K562 (cell line): ENCODE data around the gene PODXL.

Experiments
- BMI1 ChIP-seq: fragments of 150-350 bp; IDR thresholded peaks from 2 replicates; pipeline ENCODE4 v1.6.1; 2014; ENCODE audit warnings: low read length
- HDAC6 ChIP-seq: IDR thresholded peaks from 2 replicates; pipeline ENCODE4 v1.6.1; 2012; ENCODE audit warnings: low read depth, mild to moderate bottlenecking, control low read depth, inconsistent platforms, low read length, moderate library complexity
- NUFIP1 ChIP-seq: fragments of 450-650 bp; IDR thresholded peaks from 2 replicates; pipeline ENCODE4 v1.6.1; 2018; ENCODE audit not compliant: partially characterized antibody
- TAF1 ChIP-seq: IDR thresholded peaks from 2 replicates; pipeline ENCODE4 v1.6.1; 2011; ENCODE audit warnings: mild to moderate bottlenecking, low read length, moderate library complexity; ENCODE audit not compliant: insufficient read depth, control insufficient read depth, severe bottlenecking; ENCODE audit errors: extremely low read depth
- YY1 ChIP-seq, 3 experiments: IDR thresholded peaks; 2 replicates each; pipeline ENCODE4 v1.6.1; 2011; ENCODE audit warnings: low read length in 2 of 3, mild to moderate bottlenecking in 2 of 3, moderate library complexity in 2 of 3, borderline replicate concordance in 1 of 3, control low read depth in 1 of 3, low read depth in 1 of 3; ENCODE audit not compliant: insufficient read depth in 3 of 3, insufficient replicate concordance in 2 of 3, control insufficient read depth in 1 of 3, insufficient read length in 1 of 3; ENCODE audit errors: extremely low read depth in 1 of 3
- TF ChIP-seq, protein P1 (sequence below): fragments of 450-650 bp; IDR thresholded peaks from 2 replicates; pipeline ENCODE4 v1.7.1; 2018; ENCODE audit warnings: mild to moderate bottlenecking, low read depth; ENCODE audit not compliant: partially characterized antibody
- TF ChIP-seq, protein P2 (sequence below): sonication (generic); formaldehyde crosslinking; IDR thresholded peaks from 2 replicates; pipeline ENCODE4 v1.9.0; 2022; ENCODE audit warnings: mild to moderate bottlenecking, missing genetic modification reagents
- TF ChIP-seq, protein P3 (sequence below), 3 experiments: IDR thresholded peaks in 2 of 3; conservative IDR thresholded peaks in 1 of 3; 2 replicates each; pipeline ENCODE4 v1.5.1; 2011 to 2012; ENCODE audit warnings: low read length in 3 of 3, mild to moderate bottlenecking in 3 of 3, control low read depth in 2 of 3, improper control_type of control experiment in 1 of 3, inconsistent platforms in 1 of 3, low read depth in 1 of 3, mixed read lengths in 1 of 3, moderate library complexity in 1 of 3; ENCODE audit not compliant: insufficient read depth in 2 of 3

DNA sequence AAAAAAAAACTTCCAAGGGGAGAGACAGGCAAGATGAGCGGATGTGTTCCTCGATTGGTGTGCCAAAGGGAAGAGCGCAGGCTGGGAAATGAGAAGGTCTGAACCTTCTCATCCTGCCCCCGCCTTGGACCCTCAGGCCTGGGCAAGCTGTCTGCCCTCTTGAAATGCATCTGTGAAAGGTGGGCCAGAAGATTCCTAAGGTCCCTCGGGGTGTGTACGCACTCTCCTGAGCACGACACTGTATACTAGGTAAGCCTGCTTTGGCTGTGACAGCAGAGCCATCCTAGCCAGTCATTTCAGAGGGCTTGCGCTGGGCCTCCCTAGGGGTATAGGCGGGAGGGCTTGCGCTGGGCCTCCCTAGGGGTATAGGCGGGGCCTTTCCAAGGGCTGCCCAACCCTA lies 26.8 kb downstream of the PODXL start:
- TF ChIP-seq TAF1 (no peak), HDAC6 (no peak), NUFIP1 (no peak), YY1 (IDR thresholded peaks at IDR 0.05; ENCODE audit: borderline replicate concordance in 1 of 3, control insufficient read depth in 1 of 3, extremely low read depth in 1 of 3, insufficient read depth in 3 of 3, insufficient read length in 1 of 3, insufficient replicate concordance in 2 of 3, low read depth in 1 of 3, low read length in 2 of 3) (no peak), BMI1 (no peak)
- TF ChIP-seq, protein P1, sequence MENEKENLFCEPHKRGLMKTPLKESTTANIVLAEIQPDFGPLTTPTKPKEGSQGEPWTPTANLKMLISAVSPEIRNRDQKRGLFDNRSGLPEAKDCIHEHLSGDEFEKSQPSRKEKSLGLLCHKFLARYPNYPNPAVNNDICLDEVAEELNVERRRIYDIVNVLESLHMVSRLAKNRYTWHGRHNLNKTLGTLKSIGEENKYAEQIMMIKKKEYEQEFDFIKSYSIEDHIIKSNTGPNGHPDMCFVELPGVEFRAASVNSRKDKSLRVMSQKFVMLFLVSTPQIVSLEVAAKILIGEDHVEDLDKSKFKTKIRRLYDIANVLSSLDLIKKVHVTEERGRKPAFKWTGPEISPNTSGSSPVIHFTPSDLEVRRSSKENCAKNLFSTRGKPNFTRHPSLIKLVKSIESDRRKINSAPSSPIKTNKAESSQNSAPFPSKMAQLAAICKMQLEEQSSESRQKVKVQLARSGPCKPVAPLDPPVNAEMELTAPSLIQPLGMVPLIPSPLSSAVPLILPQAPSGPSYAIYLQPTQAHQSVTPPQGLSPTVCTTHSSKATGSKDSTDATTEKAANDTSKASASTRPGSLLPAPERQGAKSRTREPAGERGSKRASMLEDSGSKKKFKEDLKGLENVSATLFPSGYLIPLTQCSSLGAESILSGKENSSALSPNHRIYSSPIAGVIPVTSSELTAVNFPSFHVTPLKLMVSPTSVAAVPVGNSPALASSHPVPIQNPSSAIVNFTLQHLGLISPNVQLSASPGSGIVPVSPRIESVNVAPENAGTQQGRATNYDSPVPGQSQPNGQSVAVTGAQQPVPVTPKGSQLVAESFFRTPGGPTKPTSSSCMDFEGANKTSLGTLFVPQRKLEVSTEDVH = no peak
- TF ChIP-seq, protein P2, sequence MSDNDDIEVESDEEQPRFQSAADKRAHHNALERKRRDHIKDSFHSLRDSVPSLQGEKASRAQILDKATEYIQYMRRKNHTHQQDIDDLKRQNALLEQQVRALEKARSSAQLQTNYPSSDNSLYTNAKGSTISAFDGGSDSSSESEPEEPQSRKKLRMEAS (CRISPR knock-in tag) = no peak
- TF ChIP-seq, protein P3, sequence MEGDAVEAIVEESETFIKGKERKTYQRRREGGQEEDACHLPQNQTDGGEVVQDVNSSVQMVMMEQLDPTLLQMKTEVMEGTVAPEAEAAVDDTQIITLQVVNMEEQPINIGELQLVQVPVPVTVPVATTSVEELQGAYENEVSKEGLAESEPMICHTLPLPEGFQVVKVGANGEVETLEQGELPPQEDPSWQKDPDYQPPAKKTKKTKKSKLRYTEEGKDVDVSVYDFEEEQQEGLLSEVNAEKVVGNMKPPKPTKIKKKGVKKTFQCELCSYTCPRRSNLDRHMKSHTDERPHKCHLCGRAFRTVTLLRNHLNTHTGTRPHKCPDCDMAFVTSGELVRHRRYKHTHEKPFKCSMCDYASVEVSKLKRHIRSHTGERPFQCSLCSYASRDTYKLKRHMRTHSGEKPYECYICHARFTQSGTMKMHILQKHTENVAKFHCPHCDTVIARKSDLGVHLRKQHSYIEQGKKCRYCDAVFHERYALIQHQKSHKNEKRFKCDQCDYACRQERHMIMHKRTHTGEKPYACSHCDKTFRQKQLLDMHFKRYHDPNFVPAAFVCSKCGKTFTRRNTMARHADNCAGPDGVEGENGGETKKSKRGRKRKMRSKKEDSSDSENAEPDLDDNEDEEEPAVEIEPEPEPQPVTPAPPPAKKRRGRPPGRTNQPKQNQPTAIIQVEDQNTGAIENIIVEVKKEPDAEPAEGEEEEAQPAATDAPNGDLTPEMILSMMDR (IDR thresholded peaks at IDR 0.05 in 2 of 3, conservative IDR thresholded peaks at IDR 0.05 in 1 of 3; ENCODE audit: insufficient read depth in 2 of 3, low read depth in 1 of 3, low read length in 3 of 3) = no peak
